ENCODE measurements around the gene UBALD1. TPM values are rescaled to one million over a fixed set of nuclear protein-coding genes. Genes with fewer than 3 reads are reported as not detected.

The UBALD1 gene
- total RNA-seq, 4 donors from 2014 or later = 11.6 to 25.1 (median 18.1) TPM

GRCh38 chr16:4624827-4625559, 10.3 kb upstream of the UBALD1 start:
- H3K4me1 ChIP-seq = peaks cover 0 to 13% (median 10%) of the 10 kb centered on the region in 4 donors
- TF ChIP-seq CTCF (IDR thresholded peaks at IDR 0.05) (no peak), POLR2A (IDR thresholded peaks at IDR 0.05) (peak; percentile 68 to 89)
- no peaks in the 10 kb centered on the region for H3K27me3 ChIP-seq
- no peaks in the 10 kb centered on the region for H3K9me3 ChIP-seq
- peak overlapping the region; percentile 89 to 100 (median 94) for H3K4me3 ChIP-seq
- peak overlapping the region; percentile 93 to 95 (median 94) for H3K27ac ChIP-seq
- H3K36me3 ChIP-seq = no peaks in the 10 kb centered on the region
- DNase-seq = peak; percentile 79 to 87 (median 81)

GRCh38 chr16:4624015-4624826, 9.5 kb upstream of the UBALD1 start, which contains the start of gene MGRN1:
Gene MGRN1 (plus strand): TSS chr16:4624826. CDS start chr16:4624961, 135 bp downstream.
- Histone ChIP-seq H3K9me3 (no peaks in the 10 kb centered on the region), H3K4me1 (peaks cover 0 to 15% (median 10%) of the 10 kb centered on the region in 4 donors), H3K4me3 (peak within 1 kb of the TSS; percentile 89 to 100 (median 94)), H3K27ac (peak within 1 kb of the TSS; percentile 93 to 95 (median 94)), H3K27me3 (no peaks in the 10 kb centered on the region), H3K36me3 (no peaks in the 10 kb centered on the region)
- TF ChIP-seq POLR2A (IDR thresholded peaks at IDR 0.05) (no peak), CTCF (IDR thresholded peaks at IDR 0.05) (peak; percentile 83 to 98 (median 93))
- DNase-seq = peak; percentile 91 to 97 (median 94)

GRCh38 chr16:4623593-4623992, 8.9 kb upstream of the UBALD1 start:
- H3K4me3 ChIP-seq = peak overlapping the region in 1 of 4 donors; percentile 93
- H3K36me3 ChIP-seq = no peaks in the 10 kb centered on the region
- H3K27ac ChIP-seq = peak overlapping the region in 2 of 4 donors; percentile 95
- TF ChIP-seq CTCF (IDR thresholded peaks at IDR 0.05) (no peak), POLR2A (IDR thresholded peaks at IDR 0.05) (no peak)
- DNase-seq = no peak
- peaks cover 0 to 21% (median 10%) of the 10 kb centered on the region in 4 donors for H3K4me1 ChIP-seq
- H3K9me3 ChIP-seq = no peaks in the 10 kb centered on the region
- H3K27me3 ChIP-seq = no peaks in the 10 kb centered on the region

- Histone ChIP-seq H3K9me3 (no peaks in the 10 kb centered on the region), H3K27ac (peak overlapping the region in 1 of 4 donors; percentile 50), H3K4me3 (no peak overlapping the region), H3K4me1 (peaks cover 0 to 38% (median 13%) of the 10 kb centered on the region in 4 donors), H3K27me3 (no peaks in the 10 kb centered on the region), H3K36me3 (no peaks in the 10 kb centered on the region)
- TF ChIP-seq POLR2A (IDR thresholded peaks at IDR 0.05) (no peak), CTCF (IDR thresholded peaks at IDR 0.05) (peak in 2 of 6 experiments; percentile 10 to 24)
- no peak for DNase-seq
Measured at GRCh38 chr16:4618645-4619418, 4.1 kb upstream of the UBALD1 start.

- Histone ChIP-seq H3K36me3 (no peaks in the 10 kb centered on the region), H3K27me3 (no peaks in the 10 kb centered on the region), H3K4me3 (no peak overlapping the region), H3K4me1 (peaks cover 4 to 46% (median 20%) of the 10 kb centered on the region in 4 donors), H3K27ac (no peak overlapping the region), H3K9me3 (no peaks in the 10 kb centered on the region)
- DNase-seq = no peak
- TF ChIP-seq POLR2A (IDR thresholded peaks at IDR 0.05) (no peak), CTCF (IDR thresholded peaks at IDR 0.05) (no peak)
Measured at GRCh38 chr16:4617880-4618279, 3.2 kb upstream of the UBALD1 start.
